Left lung (tissue), 10 donors: Measurements from ENCODE around the gene PALM. TPM values are rescaled to one million over a fixed set of nuclear protein-coding genes. Genes with fewer than 3 reads are reported as not detected.
A peak's percentile ranks its signal among the peaks of the same experiment; 100 is the strongest.

Experiments used
- ATAC-seq: fragments of 200-7000 bp; cut with Tn5 transposase; one replicate; pipeline ENCODE4 v1.9.1; 2020; ENCODE audit warnings: moderate library complexity
- DNase-seq, 4 donors: peaks; one replicate each; pipeline ENCODE4 v3.0.0-alpha.2; 2013 to 2020
- H3K27ac ChIP-seq, 2 donors: fragments of 200-600 bp; sonication (generic) in 1 of 2; one replicate each; pipeline versions ENCODE4 v1.5.0 to v1.8.0; 2020 to 2021
- H3K27me3 ChIP-seq, 2 donors: fragments of 200-600 bp; sonication (generic) in 1 of 2; one replicate each; pipeline versions ENCODE4 v1.5.0 to v1.8.0; 2020 to 2021
- H3K36me3 ChIP-seq, 2 donors: fragments of 200-600 bp; sonication (generic) in 1 of 2; one replicate each; pipeline versions ENCODE4 v1.5.0 to v1.8.0; 2020 to 2021
- H3K4me1 ChIP-seq, 2 donors: fragments of 200-600 bp; one replicate each; pipeline ENCODE4 v1.8.0; 2021
- H3K4me3 ChIP-seq, 2 donors: fragments of 200-600 bp; sonication (generic) in 1 of 2; one replicate each; pipeline versions ENCODE4 v1.5.0 to v1.8.0; 2020 to 2021; ENCODE audit warnings: mild to moderate bottlenecking in 1 of 2
- H3K9me3 ChIP-seq, 2 donors: fragments of 200-600 bp; sonication (generic) in 1 of 2; one replicate each; pipeline versions ENCODE4 v1.5.0 to v1.8.0; 2020 to 2021
- intact Hi-C, 2 donors: fragments of 100-400 bp; cut with DNase I; formaldehyde crosslinking; loops; one replicate each; pipeline versions ENCODE4 v1.11.2 to v1.14.2; 2022
- polyA plus RNA-seq, 6 donors: library from polyadenylated mRNA; unstranded; fragments of 120-200 nt; gene quantifications; one replicate each; pipeline ENCODE4 v1.2.1, GENCODE V29; 2013; ENCODE audit not compliant: insufficient read length in 6 of 6
- total RNA-seq, 2 donors: library from RNA; stranded (reverse); fragmentation: NEBNext Ultra II Directional; extraction: Animal tissue kit (Norgen Biotek cat#: 25700); gene quantifications; one replicate each; pipeline ENCODE4 v1.2.1, GENCODE V29; 2021
- TF ChIP-seq, protein P1 (sequence below), 2 donors: fragments of 200-600 bp; sonication (generic) in 1 of 2; IDR thresholded peaks; one replicate each; pipeline versions ENCODE4 v1.5.0 to v1.8.0; 2021; ENCODE audit warnings: antibody characterized with exemption in 2 of 2
- donor health status: DM: no; HTN: yes; CAD: no.
- donor health status: DM: no; HTN: no; CAD: no.

PALM gene
- total and polyA plus RNA-seq, 8 donors: 30.2 to 59.7 (median 39.8) TPM

DNA sequence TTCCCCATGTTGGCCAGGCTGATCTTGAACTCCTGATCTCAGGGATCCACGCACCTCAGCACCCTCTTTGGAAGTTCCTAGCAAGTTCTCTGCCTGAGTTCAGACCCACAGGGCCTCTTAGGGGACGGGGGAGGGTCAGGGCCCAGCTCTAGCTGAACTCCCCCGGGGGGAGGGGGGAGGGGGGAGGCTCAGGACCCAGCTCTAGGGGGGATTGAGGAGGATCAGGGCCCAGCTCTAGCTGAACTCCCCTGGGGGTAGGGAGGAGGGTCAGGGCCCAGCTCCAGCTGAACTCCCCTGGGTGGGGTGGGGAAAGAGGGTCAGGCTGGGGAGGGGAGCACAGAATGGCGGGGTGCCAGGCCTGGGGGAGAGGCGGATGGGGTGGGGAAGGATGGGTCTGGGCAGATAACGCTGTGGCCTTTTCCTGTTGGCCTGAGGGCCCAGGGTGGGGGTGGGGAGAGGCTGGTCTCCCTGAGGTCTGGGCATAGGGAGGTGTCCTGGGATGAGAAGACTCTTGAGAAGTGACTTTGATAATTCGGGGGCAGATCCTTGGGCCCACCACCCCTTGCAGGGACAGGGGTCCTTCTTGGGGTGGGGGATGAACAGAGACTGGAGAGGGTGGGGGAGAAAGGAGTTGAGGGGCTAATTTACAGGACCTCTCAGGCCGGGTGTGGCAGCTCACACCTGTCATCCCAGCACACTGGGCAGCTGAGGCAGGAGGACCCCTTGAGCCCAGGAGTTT is 83.0 kb downstream of the PALM start:
- Histone ChIP-seq H3K27ac (peak overlapping the region; percentile 59 to 71), H3K4me1 (peaks cover 8 to 56% of the 10 kb centered on the region in 2 donors), H3K4me3 (no peak overlapping the region), H3K9me3 (no peaks in the 10 kb centered on the region), H3K36me3 (no peaks in the 10 kb centered on the region), H3K27me3 (no peaks in the 10 kb centered on the region)
- TF ChIP-seq, protein P1, sequence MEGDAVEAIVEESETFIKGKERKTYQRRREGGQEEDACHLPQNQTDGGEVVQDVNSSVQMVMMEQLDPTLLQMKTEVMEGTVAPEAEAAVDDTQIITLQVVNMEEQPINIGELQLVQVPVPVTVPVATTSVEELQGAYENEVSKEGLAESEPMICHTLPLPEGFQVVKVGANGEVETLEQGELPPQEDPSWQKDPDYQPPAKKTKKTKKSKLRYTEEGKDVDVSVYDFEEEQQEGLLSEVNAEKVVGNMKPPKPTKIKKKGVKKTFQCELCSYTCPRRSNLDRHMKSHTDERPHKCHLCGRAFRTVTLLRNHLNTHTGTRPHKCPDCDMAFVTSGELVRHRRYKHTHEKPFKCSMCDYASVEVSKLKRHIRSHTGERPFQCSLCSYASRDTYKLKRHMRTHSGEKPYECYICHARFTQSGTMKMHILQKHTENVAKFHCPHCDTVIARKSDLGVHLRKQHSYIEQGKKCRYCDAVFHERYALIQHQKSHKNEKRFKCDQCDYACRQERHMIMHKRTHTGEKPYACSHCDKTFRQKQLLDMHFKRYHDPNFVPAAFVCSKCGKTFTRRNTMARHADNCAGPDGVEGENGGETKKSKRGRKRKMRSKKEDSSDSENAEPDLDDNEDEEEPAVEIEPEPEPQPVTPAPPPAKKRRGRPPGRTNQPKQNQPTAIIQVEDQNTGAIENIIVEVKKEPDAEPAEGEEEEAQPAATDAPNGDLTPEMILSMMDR (IDR thresholded peaks at IDR 0.05): no peak
- intact Hi-C loops: no loop called here
- DNase-seq (no peak), ATAC-seq (no peak)

DNA sequence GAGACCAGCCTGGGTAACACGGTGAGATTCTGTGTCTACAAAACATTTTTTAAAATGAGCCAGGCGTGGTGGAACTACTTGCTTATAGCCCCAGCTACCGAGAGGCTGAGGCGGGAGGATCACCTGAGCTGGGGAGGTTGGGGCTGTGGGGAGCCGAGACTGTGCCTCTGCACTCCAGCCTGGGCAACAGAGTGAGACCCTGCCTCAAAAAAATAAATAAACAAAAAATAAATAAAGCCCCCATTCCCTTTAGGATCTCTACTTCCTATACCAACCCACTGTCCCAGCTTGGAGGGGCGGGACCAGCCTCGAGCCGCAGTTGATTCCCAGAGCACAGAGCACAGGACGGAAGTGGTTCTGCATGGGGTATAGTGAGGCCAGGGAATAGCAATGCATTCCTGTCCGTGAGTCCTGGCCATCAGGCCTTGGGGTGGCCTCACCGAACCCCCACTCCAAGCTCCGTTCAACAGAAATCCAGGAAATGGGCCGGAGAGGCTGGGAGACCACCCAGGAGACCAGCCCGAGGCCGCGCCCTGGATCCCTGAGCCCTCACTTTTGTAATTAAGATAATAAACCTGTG is 83.7 kb downstream of the PALM start:
- Histone ChIP-seq H3K4me1 (peaks cover 8 to 55% of the 10 kb centered on the region in 2 donors), H3K27me3 (no peaks in the 10 kb centered on the region), H3K4me3 (no peak overlapping the region), H3K9me3 (no peaks in the 10 kb centered on the region), H3K36me3 (no peaks in the 10 kb centered on the region), H3K27ac (peak overlapping the region; percentile 62 to 71)
- TF ChIP-seq, protein P1 (IDR thresholded peaks at IDR 0.05): no peak
- ATAC-seq (no peak), DNase-seq (no peak)
- intact Hi-C loops: no loop called here

DNA sequence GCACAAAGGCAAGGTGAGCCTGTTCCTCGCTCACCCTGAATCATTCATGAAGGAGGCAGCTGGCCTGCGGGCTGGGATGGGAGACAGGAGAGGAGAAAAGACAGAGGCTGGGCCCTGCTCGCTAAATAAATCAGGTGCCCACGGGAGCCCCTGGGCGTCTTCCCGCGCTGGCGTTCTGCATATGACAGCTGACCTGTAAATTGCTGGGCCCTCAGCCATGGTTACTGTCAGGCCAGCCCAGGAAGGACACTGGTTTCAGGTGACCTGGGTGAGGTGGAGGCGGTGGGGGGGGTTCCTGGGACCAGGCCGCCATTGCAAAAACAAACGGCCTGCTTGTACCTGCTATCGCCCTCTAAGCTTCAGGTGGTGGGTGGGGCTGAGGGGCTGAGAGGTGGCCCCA is 85.1 kb downstream of the PALM start:
- ATAC-seq (no peak), DNase-seq (no peak)
- H3K36me3 ChIP-seq: no peaks in the 10 kb centered on the region
- H3K27me3 ChIP-seq: no peaks in the 10 kb centered on the region
- TF ChIP-seq, protein P1 (IDR thresholded peaks at IDR 0.05): no peak
- no peak overlapping the region for H3K27ac ChIP-seq
- peaks cover 7 to 50% of the 10 kb centered on the region in 2 donors for H3K4me1 ChIP-seq
- no peak overlapping the region for H3K4me3 ChIP-seq
- no peaks in the 10 kb centered on the region for H3K9me3 ChIP-seq
- intact Hi-C loops: no loop called here

DNA sequence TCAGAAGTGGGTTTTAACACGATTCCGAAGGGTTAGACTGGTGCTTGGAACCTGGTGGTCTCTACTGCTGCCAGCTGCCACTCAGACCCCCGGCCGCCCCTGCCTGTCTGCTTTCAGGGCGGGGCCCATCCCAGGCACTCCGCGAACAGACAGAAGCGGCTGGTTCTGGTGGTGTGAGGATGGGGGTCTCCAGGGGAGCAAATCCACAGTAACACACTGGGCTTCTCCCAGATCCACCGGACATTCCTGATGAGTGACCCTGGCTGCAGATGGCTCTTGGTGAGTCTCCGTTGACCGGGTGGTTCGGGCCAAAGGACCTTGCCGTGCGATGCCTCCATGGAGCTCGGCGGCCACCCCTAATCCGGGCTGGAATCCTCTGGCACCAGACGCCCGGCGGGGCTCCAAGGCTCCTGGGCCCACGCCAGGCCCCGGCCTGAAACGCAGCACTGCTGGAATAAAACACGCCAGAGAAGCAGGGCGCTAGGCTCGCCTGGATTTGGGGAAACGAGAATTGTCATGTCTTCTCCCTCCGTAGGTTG is 86.4 kb downstream of the PALM start:
- H3K4me3 ChIP-seq: no peak overlapping the region
- H3K27me3 ChIP-seq: no peaks in the 10 kb centered on the region
- no peaks in the 10 kb centered on the region for H3K9me3 ChIP-seq
- H3K36me3 ChIP-seq: peaks cover 0 to 12% of the 10 kb centered on the region in 2 donors
- peaks cover 10 to 52% of the 10 kb centered on the region in 2 donors for H3K4me1 ChIP-seq
- no peak overlapping the region for H3K27ac ChIP-seq
- DNase-seq (peak in 1 of 4 donors; percentile 84), ATAC-seq (no peak)
- intact Hi-C loops: no loop called here
- TF ChIP-seq, protein P1 (IDR thresholded peaks at IDR 0.05): no peak
